Stimulated activated CD4-positive, alpha-beta T cell treated with anti-CD3 and anti-CD28 coated beads, Interleukin-4, amount 100 ng/mL, for 1 hour (primary cell): ENCODE measurements around the gene EXOC3L4.

Experiments
- DNase-seq: peaks from one replicate; pipeline ENCODE4 v3.0.0-alpha.2; 2020

Gene EXOC3L4

DNA sequence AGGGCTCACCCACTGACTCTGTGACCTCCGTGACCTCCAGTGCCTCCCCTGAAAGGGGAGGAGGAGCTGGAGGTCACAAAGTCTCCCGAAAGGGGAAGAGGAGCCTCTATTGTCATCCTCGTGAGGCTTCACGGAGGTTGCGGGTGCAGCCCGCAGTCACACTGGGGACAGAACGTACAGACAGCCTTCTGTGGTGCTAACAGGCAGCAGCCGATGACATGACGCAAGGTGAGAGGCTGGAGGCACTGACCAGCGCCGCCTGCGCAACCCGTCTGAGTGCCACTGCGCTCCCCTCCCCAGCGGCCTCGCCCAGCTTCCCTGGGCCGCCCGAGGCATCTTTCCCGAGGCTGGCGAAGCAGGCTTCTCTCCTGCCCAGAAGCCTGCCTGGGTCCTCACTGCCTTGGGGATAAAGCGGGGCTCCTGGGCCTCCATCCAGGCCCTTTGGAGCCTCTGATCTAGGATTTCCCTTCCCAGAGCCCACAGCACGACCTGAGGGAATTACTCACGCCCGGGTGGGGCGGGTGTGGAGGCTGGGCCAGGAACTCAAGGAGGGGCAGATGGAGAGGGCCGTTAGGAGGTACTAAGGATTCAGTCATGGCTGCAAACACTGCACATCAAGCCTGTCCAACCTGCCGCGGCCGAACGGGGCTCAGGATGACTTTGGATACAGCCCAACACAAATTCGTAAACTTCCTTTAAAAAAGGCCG lies 22.8 kb upstream of the EXOC3L4 start:
- no peak for DNase-seq

DNA sequence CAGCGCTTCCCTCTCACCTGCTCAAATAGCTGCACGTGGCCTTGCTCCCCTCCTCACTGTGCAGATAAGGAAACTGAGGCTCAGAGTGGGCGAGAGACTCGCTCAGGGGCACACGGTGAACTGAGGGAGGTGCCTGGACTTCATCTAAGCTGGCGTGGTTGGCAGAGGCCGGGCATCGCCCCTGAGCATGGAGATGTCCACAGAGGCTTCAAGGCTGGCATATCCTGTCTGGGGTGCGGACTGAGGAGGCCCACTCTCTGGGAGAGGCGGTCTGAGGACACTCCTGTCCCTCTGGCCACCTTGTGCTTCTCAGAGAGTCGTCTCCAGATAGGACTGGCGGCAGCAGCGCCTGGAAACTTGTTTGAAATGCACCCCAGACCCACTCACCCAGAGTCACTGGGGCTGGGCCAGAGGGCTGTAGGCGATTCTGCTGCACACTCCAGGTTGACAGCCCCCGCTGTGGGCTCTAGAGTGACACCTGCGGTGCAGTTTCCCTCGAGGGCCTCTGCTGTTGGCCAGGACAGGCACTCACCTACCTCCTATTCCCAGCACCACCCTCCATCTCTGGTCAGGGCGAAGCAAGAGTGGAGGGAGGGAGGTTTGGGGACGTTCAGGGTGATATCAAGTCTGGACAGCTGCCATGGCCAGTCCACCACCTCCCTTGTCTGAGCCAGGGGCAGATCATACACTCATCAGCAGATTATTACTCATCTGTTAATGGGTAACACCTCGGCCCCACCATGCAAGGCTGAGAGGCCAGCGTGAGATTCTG lies 21.7 kb upstream of the EXOC3L4 start:
- DNase-seq: no peak

DNA sequence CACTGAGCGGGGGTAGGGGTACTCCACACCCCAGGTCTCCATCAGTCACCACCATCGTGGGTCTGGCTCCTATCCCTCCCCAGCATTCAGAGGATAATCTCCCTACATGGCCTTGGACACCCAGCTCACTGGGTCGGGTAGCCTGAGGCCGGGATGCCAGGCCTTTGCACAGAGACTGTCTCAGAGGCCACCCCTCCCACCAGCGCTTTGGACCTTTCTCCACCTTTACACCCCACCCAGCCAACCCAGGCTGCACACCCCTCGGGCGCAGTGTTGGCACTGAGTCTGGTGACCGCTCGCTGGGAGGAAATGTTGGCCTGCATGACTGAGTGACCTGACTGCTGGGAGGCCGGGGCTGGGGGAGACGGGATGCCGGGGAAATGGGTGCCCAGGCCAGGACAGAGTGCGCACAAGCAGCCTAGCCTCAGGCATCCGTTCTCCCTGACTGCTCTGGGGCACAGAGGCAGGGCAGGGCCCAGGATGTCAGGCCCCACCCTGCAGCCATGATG lies 21.1 kb upstream of the EXOC3L4 start:
- no peak for DNase-seq

DNA sequence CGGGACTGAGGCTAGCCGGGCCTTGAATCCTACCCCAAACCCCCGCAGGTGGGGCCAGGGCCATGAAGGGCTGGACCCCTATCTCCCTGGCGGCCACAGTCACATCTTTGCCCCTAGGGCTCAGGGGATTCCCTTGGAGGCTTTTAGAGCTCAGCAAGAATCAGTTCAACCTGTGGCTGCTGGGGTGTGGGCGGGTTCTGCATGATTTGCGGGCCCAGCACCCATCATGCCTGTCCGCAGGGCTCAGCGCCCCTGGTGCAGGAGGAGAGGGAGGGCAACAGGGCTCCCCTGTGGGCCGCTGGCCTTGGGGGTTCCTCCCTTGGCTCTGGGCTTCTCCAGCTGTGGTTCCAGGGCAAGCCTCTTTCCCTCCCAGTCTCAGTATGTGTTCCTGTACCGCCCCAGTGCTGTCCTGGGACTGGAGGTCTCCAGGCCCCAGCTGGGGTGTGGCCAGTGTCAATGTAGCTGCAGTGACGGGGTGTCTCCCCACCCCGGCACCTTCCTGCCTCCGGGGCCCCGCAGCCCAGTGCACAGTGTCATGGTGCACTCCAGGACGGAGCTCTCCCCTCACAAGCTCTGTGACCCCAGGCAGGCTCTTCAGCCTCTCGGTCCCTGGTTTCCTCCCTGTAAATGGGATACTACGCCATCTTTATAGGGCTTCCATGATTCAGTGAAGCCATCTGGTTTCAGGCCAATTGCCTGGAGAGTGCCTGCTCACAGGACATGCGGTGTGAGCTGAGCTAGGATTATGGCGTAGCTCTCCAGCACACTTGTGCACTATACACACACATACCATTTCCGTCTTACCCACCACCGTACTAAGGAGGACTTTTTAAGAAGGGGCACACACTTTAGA lies 20.4 kb upstream of the EXOC3L4 start:
- no peak for DNase-seq

DNA sequence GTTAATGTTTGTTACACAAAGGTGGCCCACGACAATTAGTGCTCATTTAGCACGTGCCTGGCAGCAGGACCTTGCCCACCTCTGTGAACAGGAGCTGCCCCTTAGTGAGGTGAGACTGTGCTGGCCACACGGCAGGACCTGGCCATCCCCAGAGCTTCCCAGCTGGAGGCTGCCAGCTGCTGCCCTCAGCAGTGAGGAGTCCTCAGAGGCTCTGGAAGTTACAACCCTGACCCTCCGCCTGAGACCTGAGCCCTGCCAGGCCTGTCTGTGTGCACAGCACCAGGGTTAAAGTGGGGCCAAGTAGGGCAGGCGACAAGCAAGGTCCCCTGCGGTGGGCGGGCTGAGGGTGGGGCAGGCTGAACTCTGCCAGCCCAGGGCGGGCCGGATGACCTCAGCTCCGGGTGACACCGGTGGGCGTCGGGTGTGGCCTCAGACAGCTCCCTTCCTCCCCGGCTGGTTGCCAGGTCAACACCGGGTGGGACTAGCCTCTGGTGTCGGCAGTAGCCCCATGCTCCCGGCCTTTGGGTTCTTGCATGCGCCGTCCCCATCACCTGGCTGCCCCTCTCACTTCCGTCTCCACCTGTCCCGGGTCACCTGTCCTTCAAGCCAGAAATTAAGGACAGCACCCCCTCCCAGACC lies 19.7 kb upstream of the EXOC3L4 start:
- DNase-seq: no peak

DNA sequence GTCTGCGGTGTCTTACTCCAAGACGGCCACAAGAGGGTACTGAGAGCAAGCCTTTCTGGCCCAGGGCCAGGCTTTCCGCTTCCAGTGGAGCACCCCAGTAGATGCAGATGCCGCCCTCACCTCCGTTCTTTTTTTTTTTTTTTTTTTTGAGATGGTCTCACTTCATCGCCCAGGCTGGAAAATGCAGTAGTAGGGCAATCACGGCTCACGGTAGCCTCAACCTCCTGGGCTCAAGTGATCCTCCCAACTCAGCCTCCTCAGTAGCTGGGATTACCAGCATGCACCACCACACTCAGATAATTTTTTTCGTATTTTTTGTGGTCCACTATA lies 16.1 kb upstream of the EXOC3L4 start:
- peak; percentile 71 for DNase-seq

DNA sequence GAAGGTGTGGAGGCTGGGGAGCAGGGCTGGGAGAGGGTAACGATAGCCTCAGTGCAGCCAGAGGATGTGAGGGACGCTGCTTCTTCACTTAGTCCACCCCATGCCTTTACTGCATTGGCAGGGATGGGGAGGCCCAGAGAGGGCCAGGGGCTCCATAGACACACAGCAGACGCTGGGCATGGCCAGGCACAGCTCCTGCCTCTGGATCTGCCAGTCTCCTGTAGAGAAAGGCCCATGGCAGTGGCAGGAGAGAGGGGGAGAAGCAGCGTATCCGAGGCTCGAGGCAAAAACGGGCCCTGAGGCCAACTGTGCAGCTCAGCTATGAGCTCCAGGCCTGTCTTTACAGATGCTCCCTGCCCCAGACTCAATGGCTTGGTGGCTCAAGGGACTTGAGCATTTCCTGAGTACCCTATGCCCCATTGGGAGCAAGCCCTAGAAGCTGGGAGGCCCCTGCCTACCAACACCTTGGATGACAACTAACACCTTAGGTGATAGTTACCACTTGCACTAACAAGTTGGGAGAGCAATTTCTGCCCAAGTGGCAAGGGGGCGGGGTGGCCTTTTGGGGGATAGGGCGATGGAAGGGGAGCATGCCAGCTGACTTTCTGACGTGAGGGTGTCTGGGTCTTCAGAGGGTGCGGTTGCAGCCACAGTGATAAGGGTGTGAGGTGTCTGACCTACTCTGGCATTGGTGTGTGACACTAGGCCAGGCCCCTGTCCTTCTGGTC lies 15.5 kb upstream of the EXOC3L4 start:
- DNase-seq: no peak

DNA sequence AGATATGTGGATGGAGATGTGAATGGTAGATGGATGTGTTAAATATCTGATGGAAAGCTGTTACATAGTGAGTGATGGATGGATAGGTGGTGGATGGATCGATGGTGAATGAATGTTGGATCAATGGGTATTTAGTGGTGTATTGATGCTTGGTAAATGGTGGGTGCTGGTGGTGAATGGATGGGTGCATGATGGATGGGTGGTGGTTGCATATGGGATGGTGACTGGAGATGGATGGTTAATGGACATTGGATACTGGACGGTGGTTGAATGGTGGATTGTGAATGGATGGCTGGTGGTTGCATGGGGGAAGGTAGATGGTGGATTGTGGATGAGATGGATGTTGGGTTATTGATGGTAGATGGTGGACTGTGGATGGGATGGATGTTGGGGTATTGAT lies 12.6 kb upstream of the EXOC3L4 start:
- no peak for DNase-seq

DNA sequence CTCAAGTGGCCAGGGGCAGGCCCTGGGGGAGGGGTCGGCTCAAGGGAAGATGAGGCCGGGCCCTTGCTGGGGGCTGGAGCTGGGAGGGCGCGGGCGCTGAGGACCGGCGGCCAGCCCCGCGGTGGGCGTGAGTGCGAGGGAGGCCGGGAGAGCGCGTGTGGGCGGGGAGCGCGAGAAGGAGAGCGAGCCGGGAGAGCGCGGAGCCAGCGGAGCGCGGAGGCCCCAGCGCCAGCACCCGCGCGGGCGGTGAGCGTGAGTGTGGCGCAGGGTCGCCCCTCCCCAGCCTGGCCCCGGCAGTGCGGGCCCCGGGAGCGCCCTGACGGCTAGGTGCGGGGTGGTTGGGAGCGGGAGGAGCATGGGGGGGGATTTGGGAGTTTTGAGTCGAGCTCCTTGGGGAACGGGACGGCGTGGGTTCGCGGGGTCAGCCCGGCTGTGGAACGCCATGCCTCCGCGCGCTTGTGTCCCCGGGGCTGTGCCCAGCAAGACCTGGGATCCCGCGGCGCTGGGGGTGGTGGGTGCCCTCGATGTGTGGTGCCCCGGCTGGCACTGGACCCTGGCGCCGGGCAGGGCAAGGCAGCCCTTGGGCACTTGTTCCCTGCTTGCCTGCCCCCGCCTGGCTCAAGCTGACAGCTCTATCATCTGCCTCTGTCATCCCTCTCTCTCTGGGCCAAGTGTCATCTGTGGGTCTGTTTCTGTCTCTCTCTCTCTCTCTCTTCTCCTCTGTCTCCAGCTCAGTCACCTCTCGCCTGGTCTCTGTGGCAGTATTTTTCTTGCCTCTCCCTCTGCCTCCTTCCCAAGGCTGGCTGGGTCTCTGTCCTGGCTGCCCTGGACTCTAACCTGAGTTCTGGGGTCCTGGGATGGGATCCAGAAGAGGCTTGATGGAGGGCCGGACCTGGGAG lies 10.3 kb upstream of the EXOC3L4 start, which contains the start of gene LBHD2:
LBHD2 (plus strand) TSS at position 190 of the 899 bp plus-strand sequence. CDS start 1,803 bp downstream, outside the sequence.
- DNase-seq: no peak

DNA sequence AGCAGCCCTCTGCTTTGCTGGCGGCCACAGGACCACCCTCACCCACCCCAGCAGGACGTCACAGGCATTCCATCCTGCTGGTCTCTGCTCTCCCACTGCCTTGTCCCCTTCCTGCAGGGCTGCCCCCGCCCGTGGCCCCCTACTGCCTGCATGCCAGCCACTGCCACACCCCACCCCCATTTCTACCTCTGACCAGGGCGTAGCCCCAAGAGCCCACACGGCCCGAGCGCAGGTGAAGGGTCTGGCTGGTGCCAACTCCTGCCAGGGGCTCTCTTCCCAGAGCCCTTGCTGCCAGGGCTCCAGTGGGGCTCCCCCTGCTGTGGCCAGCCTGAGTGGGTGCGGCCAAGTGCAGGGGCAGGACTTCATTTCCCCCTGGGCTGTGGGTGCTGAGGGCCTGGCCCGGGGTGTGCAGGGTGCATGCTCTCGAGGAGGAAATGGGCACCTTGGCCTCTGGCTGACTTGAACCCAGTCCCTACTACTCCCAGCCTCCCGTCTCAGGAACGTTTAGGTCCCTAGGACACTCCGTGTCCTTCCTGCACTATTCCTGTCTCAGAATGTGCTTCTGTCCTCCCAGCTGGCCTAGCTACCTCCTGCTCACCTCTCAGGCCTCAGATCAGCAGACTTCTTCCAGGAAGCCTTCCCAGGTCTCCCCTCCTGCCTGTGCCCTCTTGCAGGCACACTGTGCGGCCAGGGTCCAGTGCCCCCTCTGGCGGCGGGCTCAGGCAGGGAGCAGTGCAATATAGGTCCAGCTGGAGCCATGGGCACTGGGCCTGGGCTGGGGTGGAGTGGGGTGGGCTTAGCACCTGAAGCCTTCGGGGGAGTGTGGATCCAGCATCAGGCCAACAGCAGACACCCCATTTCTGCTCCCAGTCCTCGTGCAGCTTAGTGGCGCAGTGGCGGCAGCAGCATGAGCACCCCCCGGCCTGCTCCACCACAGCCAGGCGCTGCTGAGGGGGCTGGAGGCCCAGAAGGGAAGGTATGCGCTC lies 9.1 kb upstream of the EXOC3L4 start:
- no peak for DNase-seq

DNA sequence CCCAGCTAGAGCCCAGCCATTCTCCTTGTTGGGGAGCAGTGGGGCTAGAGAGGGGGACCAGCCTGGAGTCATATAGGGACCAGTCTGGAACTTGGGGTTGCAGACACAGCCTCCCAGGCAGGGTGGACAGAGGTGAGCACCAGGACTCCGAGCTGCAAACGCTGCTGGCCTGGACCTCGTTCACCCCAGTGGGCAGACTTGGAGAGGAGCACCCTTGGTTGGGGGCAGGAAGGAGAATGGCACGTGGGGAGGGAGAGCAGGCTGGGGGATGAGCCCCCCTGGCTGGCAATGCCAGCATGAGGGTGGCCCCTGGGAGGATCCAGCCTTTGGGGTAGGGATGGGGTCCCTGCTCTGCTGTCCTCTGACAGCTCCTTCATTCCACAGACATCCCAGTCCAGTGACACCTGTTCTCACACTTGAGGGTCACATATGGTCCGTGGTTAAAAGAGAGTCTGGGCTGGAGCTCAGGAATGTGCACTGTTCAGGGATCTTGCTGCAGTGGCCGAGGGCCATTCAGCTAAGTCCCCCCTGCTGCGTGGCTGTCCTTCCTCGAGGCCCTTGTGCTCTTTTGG lies 7.7 kb upstream of the EXOC3L4 start:
- no peak for DNase-seq

DNA sequence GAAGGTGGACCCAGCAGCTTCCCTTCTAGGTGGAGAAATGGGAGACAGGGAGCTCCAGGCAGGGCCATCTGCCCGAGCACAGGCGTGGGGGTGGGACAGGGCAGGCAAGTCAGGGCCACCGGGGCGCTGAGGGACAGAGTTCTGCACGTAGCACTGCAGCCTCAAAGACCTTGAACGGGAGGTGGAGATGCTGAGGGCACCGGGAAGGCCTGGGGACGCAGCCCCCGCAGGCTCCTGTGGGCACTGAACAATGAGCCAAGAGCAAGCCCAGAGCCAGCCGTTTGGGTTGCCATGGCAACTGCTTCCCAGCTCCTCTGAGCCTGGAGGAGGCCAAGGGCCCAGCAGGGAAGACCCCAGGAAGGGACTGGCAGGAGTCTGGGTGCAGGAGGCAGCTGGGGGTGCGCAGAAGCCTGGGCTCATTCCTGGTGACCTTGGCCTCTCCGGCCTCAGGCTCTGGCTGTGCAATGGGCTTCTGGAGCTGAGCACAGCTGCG lies 7.1 kb upstream of the EXOC3L4 start:
- DNase-seq: no peak

DNA sequence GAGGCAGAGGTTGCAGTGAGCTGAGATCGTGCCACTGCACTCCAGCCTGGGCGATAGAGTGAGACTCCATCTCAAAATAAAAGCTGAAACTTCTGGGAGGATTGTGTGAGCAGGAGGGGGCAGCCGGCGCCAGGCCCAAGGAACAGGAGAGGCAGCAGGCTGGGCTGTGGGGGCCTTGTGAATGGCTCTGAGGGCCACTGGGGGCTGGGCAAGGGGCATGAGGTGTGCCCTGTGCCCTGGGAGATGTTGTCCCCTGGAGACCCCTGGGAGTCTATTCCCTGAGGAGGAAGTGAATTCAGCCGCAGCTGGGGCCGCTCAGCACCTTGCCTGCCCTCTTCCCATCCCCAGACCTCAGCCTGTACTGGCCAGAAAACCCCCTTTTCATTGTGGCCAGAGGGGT lies 5.6 kb upstream of the EXOC3L4 start:
- no peak for DNase-seq

DNA sequence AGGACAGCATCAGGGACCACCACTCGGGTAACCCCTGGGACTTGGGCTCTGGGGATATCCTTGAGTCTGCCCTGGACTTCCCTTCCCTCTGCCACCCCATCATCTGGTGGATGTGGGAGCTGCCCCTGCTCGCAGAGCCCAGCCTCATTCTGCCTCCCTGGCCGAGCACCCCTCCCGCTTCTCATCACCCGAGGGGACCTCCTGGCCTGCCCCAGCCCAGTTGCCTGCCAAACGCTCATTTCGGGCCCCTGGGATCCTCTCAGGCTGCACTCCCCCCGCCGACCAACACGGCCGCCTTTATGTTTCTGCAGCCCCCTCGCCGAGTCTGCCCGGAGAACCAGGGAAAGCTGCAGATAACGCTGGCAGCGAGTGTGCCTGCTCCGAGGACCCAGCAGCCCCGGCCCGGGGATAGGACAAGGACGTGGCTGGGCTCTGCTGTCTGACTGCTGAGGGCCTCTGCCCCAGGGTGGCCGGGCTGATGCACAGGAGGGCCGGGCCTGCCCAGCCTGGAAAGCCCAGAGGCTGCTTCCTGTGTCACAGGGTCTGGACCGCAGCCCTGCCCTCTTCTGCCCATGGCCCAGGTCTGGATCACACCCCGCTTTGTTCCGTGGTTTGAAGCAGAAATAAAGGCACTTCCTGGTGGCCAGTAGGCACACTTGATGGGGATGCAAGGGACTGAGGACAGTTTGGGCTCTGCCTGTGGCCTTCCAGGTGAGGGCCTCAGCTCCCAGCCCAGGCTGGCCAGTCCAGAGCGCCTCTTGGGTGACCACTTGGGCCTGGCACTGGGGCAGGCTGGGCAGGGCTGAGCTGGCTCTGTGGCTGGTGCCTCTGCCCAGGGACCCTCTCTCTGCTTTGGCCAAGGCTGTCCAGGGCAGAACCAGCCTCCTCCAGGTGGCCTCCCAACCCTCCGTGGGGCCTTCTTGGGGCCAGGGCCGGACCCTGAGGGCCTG lies 4.9 kb upstream of the EXOC3L4 start:
- DNase-seq: no peak

DNA sequence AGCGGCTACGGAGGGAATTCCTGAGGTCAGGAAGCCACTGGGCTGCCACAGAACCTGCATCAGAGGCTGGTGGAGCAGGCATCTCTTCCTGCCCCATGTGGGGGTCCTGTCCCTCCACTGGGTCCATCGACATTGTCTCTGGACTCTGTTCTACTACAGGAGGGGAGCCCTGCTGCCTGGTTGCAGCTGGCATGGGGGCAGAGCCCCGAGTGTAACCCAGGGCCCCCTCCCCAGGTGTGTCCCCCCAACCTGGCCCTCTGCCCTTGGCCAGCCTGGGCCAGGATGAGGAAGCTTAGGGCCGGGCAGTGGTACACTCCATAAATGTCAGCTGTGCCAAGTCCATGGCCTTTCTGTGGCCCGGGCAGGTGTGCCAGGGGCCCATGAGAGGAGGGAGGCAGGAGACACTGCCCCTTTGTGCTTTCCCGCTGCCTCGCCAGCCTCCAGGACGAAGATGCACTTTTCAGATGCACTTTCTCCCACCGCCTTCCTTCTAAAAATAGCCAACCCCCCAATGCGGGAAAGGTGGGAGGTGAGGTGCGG lies 4.0 kb upstream of the EXOC3L4 start:
- DNase-seq: no peak

DNA sequence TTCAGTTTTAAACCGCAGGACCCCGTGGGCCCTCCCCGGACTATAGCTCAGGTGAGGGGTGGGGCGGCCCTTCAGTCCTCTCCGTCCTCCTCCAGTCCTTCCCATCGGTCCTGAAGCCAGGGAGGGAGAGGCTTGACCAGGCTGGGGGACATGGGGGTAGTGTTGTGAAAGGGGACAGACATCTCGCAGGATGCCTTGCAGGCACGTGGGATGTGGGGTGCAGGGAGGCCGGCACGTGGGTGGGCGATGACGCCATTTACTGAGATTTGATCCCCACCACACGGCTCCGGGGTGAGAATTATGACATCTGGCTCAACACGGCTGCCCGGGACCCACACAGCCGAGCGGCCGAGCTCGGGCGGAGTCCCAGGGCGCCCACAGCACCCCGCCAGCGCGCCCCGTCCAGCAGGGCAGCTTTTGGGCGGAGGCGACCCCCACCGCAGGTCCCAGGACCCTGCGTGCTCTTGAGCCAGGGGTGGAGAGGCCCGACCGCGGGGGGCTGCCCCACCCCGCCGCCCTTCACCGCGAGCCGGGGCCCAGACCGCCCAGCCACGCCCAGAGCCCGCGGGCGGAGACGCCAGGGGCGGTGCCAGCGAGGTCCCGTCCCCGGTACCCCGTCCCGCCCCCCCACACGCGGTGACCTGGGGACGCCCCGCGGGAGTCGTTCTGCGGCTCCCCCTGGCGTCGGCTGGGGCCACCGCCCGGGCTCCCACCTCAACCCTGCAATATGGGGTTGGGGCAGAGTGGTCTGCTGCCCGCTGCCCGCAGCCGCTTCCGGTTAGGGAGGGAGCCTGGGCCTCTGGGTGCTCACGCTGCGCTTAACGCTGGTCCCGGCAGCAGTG lies 3.3 kb upstream of the EXOC3L4 start:
- peak; percentile 81 for DNase-seq

DNA sequence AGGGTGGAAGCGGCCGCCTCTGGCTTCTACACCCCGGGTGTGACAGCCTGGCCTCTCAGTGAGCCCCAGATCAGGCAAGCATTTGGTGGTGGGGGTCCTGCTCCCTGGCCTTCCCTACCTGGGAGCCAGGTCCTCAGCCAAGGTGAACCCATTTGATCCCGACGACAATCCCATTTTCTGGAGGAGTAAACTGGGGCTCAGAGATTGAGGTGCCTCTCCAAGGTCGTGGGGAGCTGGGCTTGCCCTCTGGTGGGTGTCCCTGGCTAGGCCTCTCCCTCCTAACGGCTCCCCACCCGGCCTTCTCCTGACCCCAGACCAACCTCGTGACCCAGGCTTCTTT lies 2.7 kb upstream of the EXOC3L4 start:
- no peak for DNase-seq
